RWPE2 (cell line): ENCODE data around the gene LITAF.
"Not testable (repeated sequence)": the region's sequence is repeated elsewhere in the genome, so short reads cannot be mapped to it uniquely, and the experiment has no call there.

Experiments
- ATAC-seq: fragments of 200-7000 bp; cut with Tn5 transposase; 3 replicates; pipeline ENCODE4 v1.9.1; 2021; ENCODE audit warnings: low read depth
- DNase-seq: peaks from one replicate; pipeline ENCODE4 v3.0.0-alpha.2; 2020; ENCODE audit warnings: low spot score
- H3K27ac ChIP-seq: fragments of 450-650 bp; 2 replicates; pipeline ENCODE4 v1.5.1; 2017; ENCODE audit warnings: mild to moderate bottlenecking; ENCODE audit not compliant: poor library complexity, severe bottlenecking
- H3K27me3 ChIP-seq: fragments of 250-450 bp; sonication (Bioruptor Pico); 2 replicates; pipeline ENCODE4 v1.5.1; 2021; ENCODE audit warnings: mild to moderate bottlenecking, moderate library complexity; ENCODE audit not compliant: insufficient read depth, poor library complexity, severe bottlenecking
- H3K36me3 ChIP-seq: fragments of 250-450 bp; sonication (Bioruptor Pico); 2 replicates; pipeline ENCODE4 v1.5.1; 2020; ENCODE audit warnings: low read depth, mild to moderate bottlenecking, moderate library complexity
- H3K4me1 ChIP-seq: fragments of 250-450 bp; sonication (Bioruptor Pico); 2 replicates; pipeline ENCODE4 v1.5.1; 2021; ENCODE audit warnings: mild to moderate bottlenecking, moderate library complexity; ENCODE audit not compliant: insufficient read depth, poor library complexity, severe bottlenecking
- H3K4me3 ChIP-seq: fragments of 250-450 bp; sonication (Bioruptor Pico); 2 replicates; pipeline ENCODE4 v1.5.1; 2021; ENCODE audit warnings: mild to moderate bottlenecking, moderate library complexity; ENCODE audit not compliant: severe bottlenecking
- H3K9me3 ChIP-seq: fragments of 250-450 bp; sonication (Bioruptor Pico); 2 replicates; pipeline ENCODE4 v1.5.1; 2021; ENCODE audit warnings: mild to moderate bottlenecking, moderate library complexity; ENCODE audit not compliant: severe bottlenecking
- TF ChIP-seq, protein P1 (sequence below): fragments of 450-650 bp; IDR thresholded peaks from one replicate; pipeline ENCODE4 v1.5.1; 2017; ENCODE audit warnings: mild to moderate bottlenecking, moderate library complexity; ENCODE audit not compliant: poor library complexity, severe bottlenecking

Gene LITAF

DNA sequence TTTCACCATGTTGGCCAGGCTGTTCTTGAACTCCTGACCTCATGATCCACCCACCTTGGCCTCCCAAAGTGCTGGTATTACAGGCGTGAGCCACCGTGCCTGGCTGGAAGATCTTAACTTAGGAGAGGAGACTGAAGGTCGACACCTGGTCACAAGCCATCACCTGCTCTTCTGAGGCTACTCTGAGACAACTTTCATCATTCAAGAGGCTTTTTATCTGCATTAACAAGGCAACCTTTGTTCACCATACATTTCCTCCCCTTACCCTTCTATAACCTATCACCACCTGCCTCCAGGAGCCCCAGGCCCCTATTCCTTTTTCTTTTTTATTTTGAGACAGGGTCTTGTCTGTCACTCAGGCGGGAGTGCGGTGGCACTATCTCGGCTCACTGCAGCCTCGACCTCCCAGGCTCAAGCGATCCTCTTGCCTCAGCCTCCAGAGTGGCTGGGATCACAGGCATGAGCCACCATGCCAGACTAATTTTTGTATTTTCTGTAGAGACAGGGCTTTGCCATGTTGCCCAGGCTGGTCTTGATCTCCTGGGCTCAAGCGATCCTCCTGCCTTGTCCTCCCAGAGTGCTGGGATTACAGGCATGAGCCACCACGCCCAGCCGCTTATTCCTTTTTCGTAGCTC is 6.2 kb downstream of the LITAF start:
- no peak for DNase-seq
- H3K9me3 ChIP-seq, result no peaks in the 10 kb centered on the region
- TF ChIP-seq, protein P1, sequence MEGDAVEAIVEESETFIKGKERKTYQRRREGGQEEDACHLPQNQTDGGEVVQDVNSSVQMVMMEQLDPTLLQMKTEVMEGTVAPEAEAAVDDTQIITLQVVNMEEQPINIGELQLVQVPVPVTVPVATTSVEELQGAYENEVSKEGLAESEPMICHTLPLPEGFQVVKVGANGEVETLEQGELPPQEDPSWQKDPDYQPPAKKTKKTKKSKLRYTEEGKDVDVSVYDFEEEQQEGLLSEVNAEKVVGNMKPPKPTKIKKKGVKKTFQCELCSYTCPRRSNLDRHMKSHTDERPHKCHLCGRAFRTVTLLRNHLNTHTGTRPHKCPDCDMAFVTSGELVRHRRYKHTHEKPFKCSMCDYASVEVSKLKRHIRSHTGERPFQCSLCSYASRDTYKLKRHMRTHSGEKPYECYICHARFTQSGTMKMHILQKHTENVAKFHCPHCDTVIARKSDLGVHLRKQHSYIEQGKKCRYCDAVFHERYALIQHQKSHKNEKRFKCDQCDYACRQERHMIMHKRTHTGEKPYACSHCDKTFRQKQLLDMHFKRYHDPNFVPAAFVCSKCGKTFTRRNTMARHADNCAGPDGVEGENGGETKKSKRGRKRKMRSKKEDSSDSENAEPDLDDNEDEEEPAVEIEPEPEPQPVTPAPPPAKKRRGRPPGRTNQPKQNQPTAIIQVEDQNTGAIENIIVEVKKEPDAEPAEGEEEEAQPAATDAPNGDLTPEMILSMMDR, result no peak

DNA sequence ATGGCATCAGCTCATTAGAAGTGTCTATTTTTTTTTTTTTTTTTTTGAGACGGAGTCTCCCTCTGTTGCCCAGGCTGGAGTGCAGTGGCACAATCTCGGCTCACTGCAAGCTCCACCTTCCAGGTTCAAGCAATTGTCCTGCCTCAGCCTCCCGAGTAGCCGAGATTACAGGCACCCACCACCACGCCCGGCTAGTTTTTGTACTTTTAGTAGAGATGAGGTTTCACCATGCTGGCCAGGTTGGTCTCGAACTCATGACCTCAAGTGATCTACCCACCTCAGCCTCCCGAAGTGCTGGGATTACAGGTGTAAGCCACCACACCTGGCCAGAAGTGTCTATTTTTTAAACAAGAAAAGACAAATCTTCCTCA is 9.4 kb downstream of the LITAF start:
- H3K9me3 ChIP-seq, result not testable (repeated sequence)
- peak overlapping the region; percentile 7 for H3K27ac ChIP-seq
- peaks cover 23% of the 10 kb centered on the region for H3K36me3 ChIP-seq

More for the DNA sequence above, 6.2 kb downstream of the LITAF start:
- no peaks in the 10 kb centered on the region for H3K27me3 ChIP-seq
- peaks cover 35% of the 10 kb centered on the region for H3K4me1 ChIP-seq
- H3K36me3 ChIP-seq, result peaks cover 34% of the 10 kb centered on the region
- H3K27ac ChIP-seq, result no peak overlapping the region
- ATAC-seq, result no peak
- H3K4me3 ChIP-seq, result no peak overlapping the region

DNA sequence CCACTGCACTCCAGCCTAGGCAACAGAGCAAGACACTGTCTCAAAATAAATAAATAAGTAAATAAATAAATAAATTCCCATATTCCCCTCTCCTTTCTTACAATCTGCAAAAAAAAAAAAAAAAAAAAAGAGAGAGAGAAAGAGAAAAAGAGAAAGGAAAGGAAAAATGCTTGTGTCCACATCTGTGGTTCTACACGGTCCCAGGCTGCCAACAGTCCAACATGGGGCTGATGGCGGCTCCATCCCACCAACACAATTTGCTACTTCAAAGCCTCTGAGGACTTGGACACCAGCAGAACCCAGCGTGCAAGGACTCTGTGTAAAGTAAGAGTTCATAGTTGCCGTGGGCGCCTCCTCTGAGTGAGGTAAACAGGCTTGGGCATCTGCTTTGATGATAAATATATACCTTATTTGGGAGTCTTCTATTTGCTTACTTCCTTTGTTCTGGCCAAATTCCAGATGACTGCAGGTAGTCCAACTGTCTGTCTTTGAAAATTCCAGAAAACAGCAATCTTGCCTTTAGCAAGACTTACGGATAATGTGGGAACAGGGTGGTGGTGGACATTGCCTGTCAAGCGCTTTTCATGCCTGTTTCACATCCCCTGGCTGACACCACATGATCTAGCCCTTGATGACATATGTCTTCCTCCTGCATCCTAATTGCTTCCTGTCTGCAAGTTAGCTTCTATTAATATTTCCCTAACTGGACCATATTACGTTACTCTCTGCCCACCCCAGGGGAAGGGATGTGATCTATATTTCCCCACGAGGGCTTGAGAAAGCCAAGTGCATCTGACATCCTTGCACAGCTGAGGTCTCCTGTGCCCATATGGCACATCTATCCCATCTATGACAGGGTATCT is 10.1 kb downstream of the LITAF start:
- H3K27ac ChIP-seq, result peak overlapping the region; percentile 7
- peak; percentile 84 for ATAC-seq
- TF ChIP-seq, protein P1, result no peak
- no peaks in the 10 kb centered on the region for H3K27me3 ChIP-seq
- DNase-seq, result no peak
- no peak overlapping the region for H3K4me3 ChIP-seq
- no peaks in the 10 kb centered on the region for H3K9me3 ChIP-seq
- peaks cover 16% of the 10 kb centered on the region for H3K4me1 ChIP-seq
- peaks cover 17% of the 10 kb centered on the region for H3K36me3 ChIP-seq

More for the DNA sequence above, 9.4 kb downstream of the LITAF start:
- peaks cover 16% of the 10 kb centered on the region for H3K4me1 ChIP-seq
- not testable (repeated sequence) for ATAC-seq, H3K27me3 ChIP-seq, H3K4me3 ChIP-seq, DNase-seq

DNA sequence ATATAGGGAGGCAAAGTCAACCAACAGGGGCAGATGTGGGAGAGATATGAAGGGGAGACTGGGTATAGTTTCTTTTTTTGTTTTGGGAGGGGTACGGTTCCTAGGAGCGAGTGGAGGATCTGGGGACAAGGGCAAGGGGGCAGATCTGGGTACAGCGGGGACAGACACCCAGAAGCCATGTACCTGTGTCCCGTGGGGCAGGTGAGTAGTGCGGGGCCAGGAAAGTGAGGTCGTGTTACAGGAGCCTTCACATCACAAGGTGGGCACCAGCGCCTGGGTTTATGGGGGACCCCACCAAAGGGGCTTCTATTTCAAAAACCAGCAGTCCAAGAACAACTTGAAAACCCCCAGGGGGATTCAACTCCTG is 11.5 kb downstream of the LITAF start:
- TF ChIP-seq, protein P1, result no peak
- H3K36me3 ChIP-seq, result peaks cover 22% of the 10 kb centered on the region
- H3K9me3 ChIP-seq, result no peaks in the 10 kb centered on the region
- H3K4me3 ChIP-seq, result no peak overlapping the region
- H3K27ac ChIP-seq, result no peak overlapping the region
- DNase-seq (no peak), ATAC-seq (no peak)
- H3K4me1 ChIP-seq, result peaks cover 16% of the 10 kb centered on the region
- no peaks in the 10 kb centered on the region for H3K27me3 ChIP-seq

DNA sequence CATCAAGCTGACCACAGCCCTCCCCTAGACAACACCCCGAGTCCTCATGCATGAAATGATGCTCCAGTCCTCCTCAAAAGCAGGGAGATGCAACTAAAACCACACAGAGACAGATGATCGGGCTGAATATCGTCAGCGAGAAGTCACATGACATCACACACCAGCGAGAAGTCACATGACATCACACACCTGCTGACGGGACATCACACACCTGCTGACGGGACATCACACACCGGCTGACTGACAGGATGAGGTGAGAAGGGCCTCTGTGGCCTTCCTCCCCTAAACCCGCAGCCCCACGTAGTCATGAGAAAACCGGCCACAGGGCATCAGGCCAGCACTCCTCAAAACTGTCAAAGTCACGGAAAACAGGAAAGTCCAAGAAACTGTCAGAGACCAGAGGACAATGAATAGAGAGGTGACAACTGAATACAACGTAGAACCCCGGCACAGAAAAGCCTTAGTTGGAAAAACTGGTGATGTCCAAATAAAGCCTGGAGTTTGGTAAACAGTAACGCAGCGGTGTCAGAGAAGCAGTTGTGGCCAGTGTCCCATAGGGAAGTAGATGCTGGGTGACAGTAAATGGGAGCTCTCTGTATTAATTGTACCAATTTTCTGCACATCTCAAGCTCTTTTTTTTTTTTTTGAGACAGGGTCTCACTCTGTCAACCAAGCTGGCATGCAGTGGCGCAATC is 14.3 kb downstream of the LITAF start:
- no peak overlapping the region for H3K27ac ChIP-seq
- no peak overlapping the region for H3K4me3 ChIP-seq
- ATAC-seq (no peak), DNase-seq (no peak)
- H3K9me3 ChIP-seq, result no peaks in the 10 kb centered on the region
- peaks cover 30% of the 10 kb centered on the region for H3K36me3 ChIP-seq
- TF ChIP-seq, protein P1, result no peak
- no peaks in the 10 kb centered on the region for H3K27me3 ChIP-seq
- peaks cover 16% of the 10 kb centered on the region for H3K4me1 ChIP-seq
